NCI-H1048 (cell line): ENCODE data around the gene OR10P1.
"Not testable (repeated sequence)": the region's sequence is repeated elsewhere in the genome, so short reads cannot be mapped to it uniquely, and the experiment has no call there.

Experiments used
- DNase-seq: peaks from one replicate; lab custom pipeline; 2025; lab: John Stamatoyannopoulos, UW

Gene OR10P1, protein sequence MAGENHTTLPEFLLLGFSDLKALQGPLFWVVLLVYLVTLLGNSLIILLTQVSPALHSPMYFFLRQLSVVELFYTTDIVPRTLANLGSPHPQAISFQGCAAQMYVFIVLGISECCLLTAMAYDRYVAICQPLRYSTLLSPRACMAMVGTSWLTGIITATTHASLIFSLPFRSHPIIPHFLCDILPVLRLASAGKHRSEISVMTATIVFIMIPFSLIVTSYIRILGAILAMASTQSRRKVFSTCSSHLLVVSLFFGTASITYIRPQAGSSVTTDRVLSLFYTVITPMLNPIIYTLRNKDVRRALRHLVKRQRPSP

DNA sequence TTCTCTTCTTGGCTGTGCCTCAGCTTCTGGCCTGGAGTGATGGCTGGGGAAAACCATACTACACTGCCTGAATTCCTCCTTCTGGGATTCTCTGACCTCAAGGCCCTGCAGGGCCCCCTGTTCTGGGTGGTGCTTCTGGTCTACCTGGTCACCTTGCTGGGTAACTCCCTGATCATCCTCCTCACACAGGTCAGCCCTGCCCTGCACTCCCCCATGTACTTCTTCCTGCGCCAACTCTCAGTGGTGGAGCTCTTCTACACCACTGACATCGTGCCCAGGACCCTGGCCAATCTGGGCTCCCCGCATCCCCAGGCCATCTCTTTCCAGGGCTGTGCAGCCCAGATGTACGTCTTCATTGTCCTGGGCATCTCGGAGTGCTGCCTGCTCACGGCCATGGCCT, at the start of gene OR10P1:
Gene OR10P1, plus strand, starts transcription at position 40 of the 400 bp plus-strand sequence. Its CDS starts 0 bp downstream, at position 40.
- no peak for DNase-seq

DNA sequence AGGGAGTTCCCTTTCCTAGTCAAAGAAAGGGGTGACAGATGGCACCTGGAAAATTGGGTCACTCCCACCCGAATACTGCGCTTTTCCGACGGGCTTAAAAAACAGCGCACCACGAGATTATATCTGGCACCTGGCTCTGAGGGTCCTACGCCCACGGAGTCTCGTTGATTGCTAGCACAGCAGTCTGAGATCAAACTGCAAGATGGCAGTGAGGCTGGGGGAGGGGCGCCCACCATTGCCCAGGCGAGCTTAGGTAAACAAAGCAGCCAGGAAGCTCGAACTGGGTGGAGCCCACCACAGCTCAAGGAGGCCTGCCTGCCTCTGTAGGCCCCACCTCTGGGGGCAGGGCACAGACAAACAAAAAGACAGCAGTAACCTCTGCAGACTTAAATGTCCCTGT, 46.5 kb upstream of the OR10P1 start:
- not testable (repeated sequence) for DNase-seq

DNA sequence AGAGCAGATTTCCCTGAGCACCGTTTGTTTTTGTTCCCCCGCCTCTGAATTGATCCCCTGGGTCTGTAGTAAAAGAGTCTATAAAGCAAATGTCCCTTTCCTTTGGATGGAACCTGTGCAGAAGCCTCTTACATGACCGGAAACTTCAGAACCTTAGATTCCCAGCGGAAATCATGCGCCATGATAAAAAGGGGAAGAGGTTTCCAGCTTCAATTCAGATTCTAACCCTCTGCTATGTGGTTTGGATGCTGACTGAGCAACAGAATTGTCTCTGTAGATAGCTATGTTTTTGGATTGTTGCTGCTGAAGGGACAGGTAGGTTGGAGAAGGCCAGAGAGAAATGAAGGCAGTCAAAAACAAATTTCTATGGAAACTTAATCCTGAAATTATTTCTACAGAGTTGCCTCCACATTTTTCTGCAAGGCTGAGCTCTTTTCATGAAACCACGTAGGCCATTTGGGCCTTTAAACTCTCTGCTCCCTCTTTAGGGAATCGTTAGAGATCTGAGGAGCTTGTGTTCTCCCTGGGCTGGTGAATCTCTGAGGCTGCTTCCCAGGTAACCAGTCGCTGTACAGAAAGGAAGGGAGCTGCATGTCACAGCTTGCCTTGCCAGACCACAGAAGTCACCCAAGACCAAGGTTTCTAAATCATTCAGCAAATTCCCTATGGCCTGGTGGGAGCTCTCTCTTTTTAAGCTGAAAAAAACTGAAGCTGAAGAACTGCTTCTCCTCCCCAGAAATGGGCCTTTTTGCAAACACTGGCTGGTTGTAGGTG, 28.7 kb upstream of the OR10P1 start:
- DNase-seq = no peak

DNA sequence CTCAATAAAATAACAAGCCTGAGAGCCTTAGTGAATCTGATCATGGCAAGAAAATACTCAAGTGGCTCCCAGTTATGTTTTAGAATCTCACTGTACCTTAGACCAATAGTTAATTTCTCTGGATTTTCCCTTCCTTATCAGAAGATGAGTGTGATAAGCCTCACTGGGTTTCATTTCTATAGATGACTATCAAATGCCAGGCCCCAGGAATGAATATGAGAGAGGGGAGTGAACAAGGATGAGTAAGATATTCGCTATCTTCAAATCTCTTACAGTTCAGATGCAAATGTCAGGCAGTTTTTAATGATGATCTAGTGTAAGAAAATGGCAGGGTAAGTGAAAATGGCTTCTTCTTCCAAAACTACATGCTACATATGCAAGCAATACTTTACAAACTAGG, 26.1 kb upstream of the OR10P1 start:
- no peak for DNase-seq

DNA sequence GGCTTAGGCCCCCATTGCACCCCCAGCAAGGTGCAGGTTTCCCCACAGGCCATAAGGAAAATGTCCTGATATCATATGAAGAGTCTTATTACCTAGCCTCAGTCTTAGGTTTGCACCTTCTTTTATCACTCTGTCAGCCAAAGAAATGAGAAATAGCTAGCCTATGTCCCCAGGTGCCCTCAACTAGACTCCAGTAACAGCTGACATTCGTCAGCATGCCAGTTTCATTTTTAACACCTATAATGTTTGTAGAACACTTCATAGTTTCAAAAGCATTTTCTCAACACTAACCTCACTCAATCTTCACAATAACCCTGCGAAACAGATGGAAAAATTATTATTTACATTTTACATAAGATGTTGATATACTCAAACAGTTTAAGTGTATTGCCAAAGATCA, 24.0 kb upstream of the OR10P1 start:
- DNase-seq = no peak

DNA sequence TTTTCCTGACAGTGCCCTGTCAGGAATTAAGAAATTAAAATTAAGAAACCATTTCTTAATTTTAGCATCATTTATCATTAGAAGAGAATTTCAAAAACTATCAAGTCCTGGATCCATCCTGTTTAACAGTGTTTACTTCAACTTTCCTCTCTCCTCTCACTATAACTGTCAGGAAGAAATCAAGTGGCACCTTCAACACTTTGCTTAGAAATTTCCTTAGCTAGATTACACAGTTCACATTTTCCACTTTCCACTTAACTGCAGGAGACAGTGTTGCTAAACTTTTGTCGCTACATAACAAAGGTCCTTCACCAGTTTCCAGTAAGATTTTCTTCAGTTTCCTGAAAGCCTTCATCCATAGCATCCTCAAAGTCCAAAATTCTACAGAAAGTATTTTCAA, 21.9 kb upstream of the OR10P1 start:
- no peak for DNase-seq

DNA sequence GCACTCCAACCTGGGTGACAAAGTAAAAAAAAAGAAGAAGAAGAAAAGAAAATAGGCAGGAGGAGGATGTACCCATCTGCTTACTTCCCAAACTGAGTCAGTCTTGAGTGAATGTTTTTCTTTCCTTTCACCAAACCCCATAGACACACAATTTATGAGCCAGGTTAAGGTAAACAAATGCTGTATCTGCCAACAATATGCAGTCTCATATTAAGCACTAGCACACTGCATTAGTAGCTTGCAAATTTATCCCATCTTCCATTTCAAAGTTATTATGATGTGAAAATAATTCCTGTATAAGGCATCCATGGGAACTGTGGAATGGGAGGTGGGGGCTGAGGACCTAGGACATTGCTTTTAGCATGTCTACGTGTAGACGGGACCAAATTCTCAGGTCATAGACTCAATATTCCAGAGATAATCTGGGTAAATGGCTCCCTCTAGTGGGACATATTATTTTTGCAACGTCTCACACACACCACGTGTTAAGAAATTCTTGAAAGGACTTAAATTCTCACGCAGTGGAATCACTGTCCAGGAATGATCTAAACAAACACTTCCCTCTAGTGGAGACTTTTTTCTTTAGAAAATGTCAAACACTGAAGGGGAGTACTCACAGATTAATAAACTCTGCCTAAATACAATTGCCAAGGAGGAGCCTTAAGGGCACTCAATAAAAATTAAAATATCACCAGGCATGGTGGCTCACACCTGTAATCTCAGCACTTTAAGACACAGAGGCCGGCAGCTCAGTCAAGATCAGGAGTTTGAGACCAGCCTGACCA, 17.1 kb upstream of the OR10P1 start:
- peak; percentile 48 for DNase-seq

DNA sequence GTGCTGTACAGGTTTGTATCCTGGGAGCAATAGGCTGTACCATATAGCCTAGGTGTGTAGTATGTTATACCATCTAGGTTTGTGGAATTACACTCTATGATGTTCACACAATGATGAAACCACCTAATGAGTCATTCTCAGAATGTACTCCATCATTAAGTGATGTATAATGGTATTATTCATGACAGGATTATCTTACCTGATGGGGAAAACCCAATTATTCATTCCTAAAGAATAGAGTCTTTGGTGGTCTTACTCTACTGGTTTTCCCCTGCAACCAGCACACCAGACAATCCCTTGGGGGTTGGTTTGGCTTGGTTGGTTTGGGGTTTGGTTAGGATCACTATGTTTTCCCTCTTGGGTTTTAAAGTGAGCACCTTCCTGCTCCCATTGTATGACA, 12.6 kb upstream of the OR10P1 start:
- no peak for DNase-seq

DNA sequence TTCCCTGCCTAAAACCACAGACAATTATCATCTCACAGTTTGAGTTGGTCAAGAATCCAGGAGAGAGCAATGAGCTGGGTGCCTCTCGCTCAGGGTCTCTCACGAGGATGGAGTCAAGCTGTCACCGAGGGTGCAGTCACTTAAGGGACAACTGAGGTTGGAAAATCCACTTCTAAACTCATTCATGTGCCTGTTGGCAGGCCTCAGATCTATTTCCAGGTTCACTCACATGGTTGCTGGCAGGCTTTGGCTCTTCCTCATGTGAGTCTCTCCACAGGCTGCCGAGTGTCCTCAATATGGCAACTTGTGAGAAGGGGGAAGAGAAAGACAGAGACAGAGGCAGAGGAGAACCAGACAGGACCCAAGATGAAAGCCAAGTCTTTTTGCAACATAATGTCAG, 10.5 kb upstream of the OR10P1 start:
- DNase-seq = no peak

DNA sequence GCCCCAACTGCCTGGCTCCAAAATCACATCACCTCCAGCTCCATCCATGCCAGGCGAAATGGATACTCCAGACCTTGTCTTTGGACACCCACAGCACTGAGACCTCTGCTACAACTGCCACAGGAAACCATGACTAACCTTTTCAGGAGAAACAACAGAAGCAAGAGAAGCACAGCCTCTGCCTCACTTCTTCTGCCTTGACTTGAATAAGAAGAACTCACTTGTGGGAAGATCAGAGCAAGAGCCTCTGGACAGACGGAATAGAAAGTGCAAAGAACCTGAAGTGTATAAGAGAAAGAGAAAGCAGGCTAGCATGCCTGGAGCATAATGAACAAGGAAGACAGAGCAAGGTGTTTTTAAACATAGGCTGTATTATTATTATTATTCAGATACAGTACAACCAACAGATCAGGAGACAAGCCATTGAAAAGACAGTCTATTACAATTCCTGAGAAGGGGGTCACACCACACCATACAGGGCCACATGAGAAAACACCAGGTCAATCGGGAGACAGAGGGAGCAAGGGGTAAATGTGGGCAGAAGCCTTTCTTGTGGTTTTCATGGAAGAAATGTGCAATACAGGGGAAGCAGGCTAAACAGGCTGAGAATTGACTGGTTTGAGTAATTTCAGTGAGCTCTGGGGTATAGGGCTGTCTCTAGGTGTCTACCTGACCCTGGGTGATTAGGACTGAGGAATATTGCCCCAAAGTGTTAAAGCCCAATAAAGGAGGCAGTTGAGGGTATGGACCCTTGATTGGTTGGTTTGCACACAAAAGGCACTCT, 7.4 kb upstream of the OR10P1 start:
- DNase-seq = no peak

DNA sequence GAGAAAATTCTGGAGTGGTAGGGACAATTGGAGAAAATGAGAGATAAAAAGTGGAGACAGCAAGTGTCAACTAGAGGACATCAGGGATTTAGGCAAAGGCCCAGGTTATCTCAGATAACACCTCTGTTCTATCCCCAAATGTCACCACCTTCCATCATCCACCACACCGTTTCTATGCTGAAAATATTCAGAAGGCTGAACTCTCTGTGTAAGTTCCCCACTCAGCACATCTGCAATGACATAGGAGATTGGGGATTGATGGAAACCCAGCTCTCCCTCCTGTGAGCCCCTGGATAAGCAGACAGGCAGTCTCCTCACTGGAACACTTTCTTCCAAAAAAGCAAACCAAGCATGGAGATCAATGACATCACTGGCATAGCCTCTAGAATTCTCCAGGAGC, 5.6 kb upstream of the OR10P1 start:
- DNase-seq = no peak

DNA sequence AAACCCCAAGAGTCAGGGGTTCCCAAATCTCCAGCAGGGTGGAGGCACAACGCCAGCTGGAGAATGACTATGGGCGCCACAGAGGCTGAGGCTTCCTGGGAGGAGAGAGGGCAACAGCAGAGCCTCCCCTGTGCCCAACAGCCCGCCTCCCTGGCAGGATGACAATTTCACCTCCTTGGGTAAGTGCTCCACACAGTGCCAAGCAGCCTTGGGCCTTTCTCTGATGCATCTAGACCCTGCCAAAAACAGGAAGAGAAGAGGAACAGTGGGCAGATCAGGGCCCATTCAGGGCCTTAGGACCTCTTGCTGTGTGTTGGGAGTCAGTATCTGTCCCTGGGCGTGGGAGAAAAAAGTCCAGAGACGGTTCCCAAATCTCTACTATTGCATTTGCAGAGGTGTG, 5.0 kb upstream of the OR10P1 start:
- DNase-seq = no peak

DNA sequence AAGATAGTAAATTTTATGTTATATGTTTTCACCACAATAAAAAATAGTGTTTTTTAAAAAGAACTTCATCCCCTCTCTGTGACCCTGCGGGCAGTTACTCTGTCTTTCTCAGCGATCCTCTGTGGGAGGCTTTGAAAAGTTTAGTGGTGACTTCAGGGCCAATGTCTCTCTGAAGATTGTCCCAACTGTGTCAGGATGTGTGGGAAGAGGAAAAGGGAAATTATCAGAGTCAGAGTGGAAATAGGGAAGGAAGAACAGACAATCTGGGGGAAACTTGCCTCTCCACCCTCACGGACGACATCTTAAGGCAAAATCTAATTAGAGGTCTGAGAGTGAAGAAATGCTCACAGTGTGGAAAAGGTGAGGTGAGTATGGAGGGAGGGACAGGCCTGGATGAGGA, 3.5 kb upstream of the OR10P1 start:
- no peak for DNase-seq

DNA sequence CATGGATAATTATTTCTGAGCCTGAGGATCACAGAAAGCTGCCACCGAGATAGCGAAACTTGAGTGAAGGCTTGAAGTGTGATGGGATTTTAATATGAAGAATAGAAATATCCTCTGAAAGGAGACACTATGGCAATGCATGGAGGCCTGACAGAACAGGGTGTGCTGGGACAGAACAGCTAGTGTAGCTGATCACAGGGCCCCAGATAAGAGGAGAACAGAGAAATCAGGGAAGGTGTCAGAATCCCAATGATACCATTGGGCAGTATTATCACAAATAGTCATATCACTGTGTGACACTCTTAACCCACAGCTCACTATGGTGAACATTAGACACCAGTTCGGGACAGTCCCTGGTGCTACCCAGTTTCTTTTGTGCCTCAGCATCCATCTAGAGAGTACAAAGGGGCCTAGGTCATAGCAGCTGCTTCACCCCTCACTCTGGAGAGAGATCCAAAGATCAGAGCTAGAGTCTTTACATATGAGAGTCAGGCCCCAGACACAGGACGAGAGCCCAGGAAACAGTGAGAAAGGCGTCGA, 506 bp upstream of the OR10P1 start:
- DNase-seq = no peak

DNA sequence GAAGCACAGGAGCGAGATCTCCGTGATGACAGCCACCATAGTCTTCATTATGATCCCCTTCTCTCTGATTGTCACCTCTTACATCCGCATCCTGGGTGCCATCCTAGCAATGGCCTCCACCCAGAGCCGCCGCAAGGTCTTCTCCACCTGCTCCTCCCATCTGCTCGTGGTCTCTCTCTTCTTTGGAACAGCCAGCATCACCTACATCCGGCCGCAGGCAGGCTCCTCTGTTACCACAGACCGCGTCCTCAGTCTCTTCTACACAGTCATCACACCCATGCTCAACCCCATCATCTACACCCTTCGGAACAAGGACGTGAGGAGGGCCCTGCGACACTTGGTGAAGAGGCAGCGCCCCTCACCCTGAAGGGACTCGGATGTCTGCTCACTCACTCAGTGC, 775 bp downstream of the OR10P1 start:
- DNase-seq = no peak

DNA sequence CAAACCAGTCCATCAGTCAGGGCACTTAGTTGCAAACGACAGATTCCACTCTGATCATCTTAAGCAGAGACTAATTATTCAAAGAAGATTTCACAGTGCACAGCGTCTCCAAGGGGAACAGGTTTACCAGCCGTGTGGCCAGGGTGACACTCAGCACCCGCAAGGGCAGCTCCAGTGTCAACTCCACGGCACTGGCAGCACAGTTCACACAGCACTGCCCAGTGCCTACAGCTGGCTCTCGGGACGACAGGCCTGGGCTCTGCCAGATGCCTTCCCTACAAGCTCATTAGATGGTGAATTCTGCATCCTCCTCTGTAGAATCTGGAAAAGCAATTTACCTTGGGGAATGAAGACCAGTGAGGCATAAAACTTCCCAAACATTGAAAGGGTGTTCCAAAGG, 4.9 kb downstream of the OR10P1 start:
- no peak for DNase-seq

DNA sequence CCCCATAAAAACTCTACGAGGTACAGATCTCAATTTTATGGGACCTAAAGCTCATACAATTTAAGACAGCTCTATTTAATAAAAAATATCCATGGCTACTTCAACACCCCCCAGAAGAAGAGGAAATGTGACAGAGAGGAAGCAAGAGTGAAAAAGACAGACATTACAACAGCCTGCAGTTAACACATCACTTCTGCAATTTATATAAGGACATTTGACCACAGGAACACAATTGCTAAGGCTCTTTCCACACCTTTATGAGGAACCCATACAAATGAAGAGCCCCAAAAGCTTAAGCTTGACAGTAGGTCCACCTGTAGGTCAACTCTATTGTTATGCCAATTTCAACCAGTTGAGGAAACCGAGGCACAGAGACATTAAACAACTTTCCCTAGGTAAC, 5.6 kb downstream of the OR10P1 start:
- DNase-seq = no peak

DNA sequence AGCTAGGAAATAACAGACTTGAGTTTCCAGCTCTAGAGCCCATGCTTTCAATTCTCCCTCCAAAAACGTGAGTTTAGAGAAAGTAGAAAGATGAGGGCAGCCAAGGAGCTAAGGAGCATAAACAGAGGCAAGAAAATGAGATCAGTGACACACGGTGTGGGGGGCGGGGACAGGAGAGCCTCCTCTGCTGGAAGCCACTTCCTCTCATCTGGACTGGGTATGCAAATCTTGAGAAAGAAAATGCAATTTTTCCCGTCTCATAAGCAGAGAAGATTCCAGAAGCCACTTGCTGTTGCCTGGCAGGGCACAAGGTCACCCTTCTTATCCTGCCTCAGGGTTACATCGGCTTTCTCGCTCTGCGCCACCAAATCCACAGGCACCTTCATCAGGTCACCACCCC, 6.0 kb downstream of the OR10P1 start:
- DNase-seq = no peak

DNA sequence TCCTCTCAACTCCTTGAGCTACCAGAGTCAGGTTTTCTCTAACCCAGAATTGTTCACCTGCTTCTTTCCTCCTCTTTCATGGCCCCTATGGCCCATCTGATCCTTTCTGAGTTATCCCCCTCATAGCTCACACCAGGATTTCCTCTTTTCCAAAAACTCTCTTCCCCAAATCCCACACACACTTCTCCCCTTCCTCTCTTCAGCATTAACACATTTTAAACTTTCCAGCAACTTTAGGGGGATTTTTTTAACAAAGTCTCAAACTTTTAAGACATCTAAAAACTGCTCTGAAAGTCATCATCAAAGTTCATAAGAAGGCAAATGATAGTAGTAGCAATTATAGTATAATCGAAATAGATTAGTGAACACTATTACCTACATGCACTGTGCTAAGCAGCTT, 7.9 kb downstream of the OR10P1 start:
- DNase-seq = no peak

DNA sequence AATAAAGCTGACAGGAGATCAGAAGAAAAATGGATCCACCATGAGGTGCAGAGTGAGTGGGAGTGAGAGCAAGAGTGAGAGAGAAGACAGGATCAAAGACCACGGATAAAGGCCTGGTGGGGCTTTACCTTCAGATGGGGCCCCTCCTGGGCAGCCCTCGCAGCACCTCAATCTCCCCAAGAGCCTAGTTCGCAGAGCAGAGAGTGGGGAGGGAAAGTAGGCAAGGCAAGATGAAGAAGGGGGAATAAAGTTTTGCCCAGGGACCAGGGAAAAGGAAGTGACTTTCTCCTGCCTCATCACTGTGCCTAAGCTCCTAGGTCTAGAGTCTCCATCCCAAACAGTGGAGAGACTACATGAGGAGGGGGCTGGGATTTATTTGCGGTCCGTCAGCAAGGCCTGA, 10.3 kb downstream of the OR10P1 start:
- DNase-seq = no peak

DNA sequence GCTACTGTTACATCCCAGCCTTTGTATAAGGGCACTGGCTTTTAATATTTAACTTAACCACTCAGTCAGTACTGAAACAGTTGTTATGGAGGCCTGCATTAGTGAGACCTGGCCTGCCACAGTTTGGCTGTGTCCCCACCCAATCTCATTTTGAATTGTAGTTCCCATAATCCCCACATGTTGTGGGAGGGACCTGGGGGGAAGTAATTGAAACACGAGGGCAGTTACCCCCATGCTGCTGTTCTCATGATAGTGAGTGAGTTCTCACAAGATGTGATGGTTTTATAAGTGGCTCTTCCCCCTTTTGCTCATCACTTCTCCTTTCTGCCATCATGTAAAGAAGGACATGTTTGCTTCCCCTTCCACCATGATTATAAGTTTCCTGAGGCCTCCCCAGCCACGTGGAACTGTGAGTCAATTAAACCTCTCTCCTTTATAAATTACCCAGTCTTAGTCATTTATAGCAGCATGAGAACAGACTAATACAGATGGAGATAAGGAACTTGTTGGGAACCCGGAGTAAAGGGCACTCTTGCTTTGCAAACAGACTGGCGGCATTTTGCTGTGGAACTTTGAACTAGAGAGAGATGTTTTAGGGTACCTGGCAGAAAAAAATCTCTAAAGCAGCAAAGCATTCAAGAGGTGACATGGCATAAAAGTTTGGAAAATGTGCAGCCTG, 14.1 kb downstream of the OR10P1 start:
- DNase-seq = not testable (repeated sequence)
